PFSK-1 (cell line): ENCODE measurements around the gene SPAG6.

Experiments
- FOXP2 ChIP-seq: optimal IDR thresholded peaks from 2 replicates; pipeline ENCODE3; 2011; ENCODE audit warnings: borderline replicate concordance, control low read depth, inconsistent platforms; ENCODE audit not compliant: insufficient read depth; ENCODE audit errors: extremely low read length, extremely low read depth
- POLR2AphosphoS5 ChIP-seq: IDR thresholded peaks from 2 replicates; pipeline ENCODE4 v1.6.1; 2012; ENCODE audit warnings: low read depth, mild to moderate bottlenecking, control low read depth, low read length, moderate library complexity
- SIN3A ChIP-seq: IDR thresholded peaks from 2 replicates; pipeline ENCODE4 v1.6.1; 2012; ENCODE audit warnings: mild to moderate bottlenecking, low read length, moderate library complexity, borderline replicate concordance; ENCODE audit not compliant: insufficient read depth
- TAF1 ChIP-seq: IDR thresholded peaks from 2 replicates; pipeline ENCODE4 v1.6.1; 2012; ENCODE audit warnings: low read length, control low read depth, borderline replicate concordance; ENCODE audit not compliant: insufficient read depth
- TF ChIP-seq, protein P1 (sequence below), 2 experiments: IDR thresholded peaks; 2 replicates each; pipeline versions ENCODE4 v1.6.1 to v1.8.0; 2011 to 2012; ENCODE audit warnings: low read depth in 2 of 2, low read length in 2 of 2, control low read depth in 1 of 2, inconsistent platforms in 1 of 2, mild to moderate bottlenecking in 1 of 2, moderate library complexity in 1 of 2; ENCODE audit not compliant: insufficient read depth in 1 of 2

SPAG6 gene

DNA sequence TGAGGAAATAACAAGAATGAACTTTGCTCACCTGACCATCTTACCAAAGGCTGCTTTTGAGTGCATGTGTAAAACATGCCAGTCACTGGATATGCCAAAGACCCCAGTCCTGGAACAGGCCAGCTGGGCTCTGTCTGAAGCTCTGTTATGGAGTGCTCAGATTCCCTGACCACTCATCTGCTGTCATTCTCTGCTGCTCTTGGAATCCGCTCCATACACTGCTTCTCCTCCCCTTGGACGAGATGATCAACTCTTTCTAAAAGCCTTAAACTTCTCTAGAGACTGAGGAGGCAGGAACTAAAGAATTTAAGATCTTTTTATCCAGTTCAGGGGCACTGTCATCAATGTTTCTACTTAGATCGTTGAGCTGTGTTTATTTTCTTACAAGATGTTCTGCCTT lies 100.2 kb downstream of the SPAG6 start:
- TF ChIP-seq FOXP2 (no peak), TAF1 (no peak), POLR2AphosphoS5 (no peak), SIN3A (no peak)
- TF ChIP-seq, protein P1, sequence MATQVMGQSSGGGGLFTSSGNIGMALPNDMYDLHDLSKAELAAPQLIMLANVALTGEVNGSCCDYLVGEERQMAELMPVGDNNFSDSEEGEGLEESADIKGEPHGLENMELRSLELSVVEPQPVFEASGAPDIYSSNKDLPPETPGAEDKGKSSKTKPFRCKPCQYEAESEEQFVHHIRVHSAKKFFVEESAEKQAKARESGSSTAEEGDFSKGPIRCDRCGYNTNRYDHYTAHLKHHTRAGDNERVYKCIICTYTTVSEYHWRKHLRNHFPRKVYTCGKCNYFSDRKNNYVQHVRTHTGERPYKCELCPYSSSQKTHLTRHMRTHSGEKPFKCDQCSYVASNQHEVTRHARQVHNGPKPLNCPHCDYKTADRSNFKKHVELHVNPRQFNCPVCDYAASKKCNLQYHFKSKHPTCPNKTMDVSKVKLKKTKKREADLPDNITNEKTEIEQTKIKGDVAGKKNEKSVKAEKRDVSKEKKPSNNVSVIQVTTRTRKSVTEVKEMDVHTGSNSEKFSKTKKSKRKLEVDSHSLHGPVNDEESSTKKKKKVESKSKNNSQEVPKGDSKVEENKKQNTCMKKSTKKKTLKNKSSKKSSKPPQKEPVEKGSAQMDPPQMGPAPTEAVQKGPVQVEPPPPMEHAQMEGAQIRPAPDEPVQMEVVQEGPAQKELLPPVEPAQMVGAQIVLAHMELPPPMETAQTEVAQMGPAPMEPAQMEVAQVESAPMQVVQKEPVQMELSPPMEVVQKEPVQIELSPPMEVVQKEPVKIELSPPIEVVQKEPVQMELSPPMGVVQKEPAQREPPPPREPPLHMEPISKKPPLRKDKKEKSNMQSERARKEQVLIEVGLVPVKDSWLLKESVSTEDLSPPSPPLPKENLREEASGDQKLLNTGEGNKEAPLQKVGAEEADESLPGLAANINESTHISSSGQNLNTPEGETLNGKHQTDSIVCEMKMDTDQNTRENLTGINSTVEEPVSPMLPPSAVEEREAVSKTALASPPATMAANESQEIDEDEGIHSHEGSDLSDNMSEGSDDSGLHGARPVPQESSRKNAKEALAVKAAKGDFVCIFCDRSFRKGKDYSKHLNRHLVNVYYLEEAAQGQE (IDR thresholded peaks at IDR 0.05; ENCODE audit: insufficient read depth in 1 of 2, low read depth in 2 of 2, low read length in 2 of 2) = no peak

DNA sequence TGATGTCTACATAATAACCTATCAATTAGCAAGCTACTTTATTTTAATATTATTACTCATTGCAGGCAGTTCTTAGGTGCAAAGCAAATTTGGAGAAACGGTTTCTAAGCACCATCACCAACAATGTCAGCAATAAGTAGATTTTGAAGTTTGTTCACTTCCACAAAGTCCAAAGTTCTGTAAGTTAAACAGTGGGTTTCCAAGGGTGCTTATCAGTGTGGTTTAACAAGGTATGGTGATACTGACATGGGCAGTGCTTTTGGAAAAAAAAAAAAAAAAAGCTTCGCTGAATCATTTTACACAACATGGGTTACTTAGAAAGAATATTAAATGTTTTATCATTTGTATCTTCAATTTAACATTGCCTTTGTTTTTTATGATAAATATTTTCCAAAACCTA lies 101.8 kb downstream of the SPAG6 start:
- no peak for TF ChIP-seq SIN3A

DNA sequence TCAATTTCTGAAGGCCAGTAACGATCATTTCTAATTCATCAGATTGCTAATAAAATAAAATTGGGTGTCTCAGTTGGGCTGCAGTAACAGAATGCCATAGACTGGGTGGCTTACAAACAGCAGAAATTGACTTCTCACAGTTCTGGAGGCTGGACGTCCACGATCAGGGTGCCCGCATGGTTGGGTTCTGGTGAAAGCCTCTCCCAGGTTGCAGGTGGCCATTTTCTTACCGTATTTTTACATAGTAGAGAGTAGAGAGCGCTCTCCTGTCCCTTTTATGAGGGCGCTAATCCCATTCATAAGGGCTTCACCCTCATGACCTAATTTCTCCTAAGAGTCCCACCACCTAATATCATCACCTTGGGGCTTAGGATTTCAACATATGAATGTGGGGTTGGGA lies 106.0 kb downstream of the SPAG6 start:
- TF ChIP-seq POLR2AphosphoS5 = no peak
- no peak for TF ChIP-seq TAF1
- TF ChIP-seq FOXP2 = no peak
- TF ChIP-seq, protein P1 (IDR thresholded peaks at IDR 0.05; ENCODE audit: insufficient read depth in 1 of 2, low read depth in 2 of 2, low read length in 2 of 2) = no peak
- TF ChIP-seq SIN3A = no peak

DNA sequence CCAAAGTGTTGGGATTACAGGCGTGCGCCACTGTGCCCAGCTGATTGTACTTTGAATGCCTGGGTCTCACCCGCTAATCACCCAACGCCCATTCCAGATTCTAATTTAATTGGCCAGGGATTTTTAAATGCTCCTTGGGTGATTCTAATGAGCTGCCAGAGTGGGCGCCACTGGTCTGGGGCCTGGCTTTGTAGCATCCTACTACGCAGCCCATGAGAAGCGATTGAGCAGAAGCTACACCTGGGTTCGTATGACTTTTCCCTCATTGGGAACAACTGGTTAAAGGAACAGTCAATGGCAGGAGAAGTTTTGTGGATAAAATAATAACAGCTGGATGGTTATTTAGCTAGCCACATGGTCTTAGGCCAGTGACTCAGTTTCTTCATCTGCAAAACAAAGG lies 108.0 kb downstream of the SPAG6 start:
- TF ChIP-seq FOXP2 = no peak
- no peak for TF ChIP-seq SIN3A
- TF ChIP-seq TAF1 = no peak
- TF ChIP-seq POLR2AphosphoS5 = no peak
- TF ChIP-seq, protein P1 (IDR thresholded peaks at IDR 0.05; ENCODE audit: insufficient read depth in 1 of 2, low read depth in 2 of 2, low read length in 2 of 2) = no peak

DNA sequence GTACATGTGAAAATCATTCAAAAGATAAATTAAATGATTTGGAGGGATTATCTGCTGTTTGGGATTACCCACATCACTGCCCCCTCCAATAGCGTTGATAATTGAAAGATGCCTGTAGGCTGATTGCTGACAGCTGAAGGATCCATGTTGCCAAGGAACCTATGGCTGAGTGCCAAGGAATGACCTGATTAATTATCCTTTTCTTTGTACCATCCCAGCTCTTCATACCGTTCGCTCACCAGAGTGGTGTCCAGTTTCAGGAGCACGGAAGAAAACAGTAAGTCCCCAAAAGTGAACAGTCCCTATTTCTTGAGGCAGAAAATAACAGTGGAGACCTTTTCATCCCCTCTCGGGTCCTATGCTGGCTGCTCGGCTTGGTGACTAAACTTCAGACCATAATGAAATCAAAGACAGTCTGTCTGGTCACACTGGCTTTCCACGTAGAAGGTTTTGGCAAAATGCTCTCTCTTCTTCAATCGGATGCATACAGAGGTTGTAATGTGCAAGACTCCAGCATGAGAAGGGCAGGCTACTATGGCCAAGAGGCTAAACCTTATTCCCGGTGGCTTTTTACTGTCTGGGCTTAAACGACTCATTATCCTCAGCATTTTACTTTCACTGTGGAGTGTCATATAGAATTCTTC lies 108.8 kb downstream of the SPAG6 start:
- TF ChIP-seq TAF1 (no peak), SIN3A (no peak), FOXP2 (no peak), POLR2AphosphoS5 (no peak)
- TF ChIP-seq, protein P1 (IDR thresholded peaks at IDR 0.05; ENCODE audit: insufficient read depth in 1 of 2, low read depth in 2 of 2, low read length in 2 of 2) = no peak
